ENCODE measurements around the gene RHCG. TPM values are rescaled to one million over a fixed set of nuclear protein-coding genes. Genes with fewer than 3 reads are reported as not detected.

RHCG gene
- total and polyA plus RNA-seq, 2 of the 13 experiments (the other 11 are each of a cell fraction or from before 2014, with no cell fraction given), result not detected

- 0 out of 2 replicates have a peak, but pooled peaks have one; percentile 57 for TF ChIP-seq ZNF235 (CRISPR knock-in tag; IDR thresholded peaks at IDR 0.05; ENCODE audit: borderline replicate concordance)
- 0 out of 2 replicates have a peak, but pooled peaks have one; percentile 27 for TF ChIP-seq ZNF331 (CRISPR knock-in tag; IDR thresholded peaks at IDR 0.05)
- peak; percentile 88 to 94 for TF ChIP-seq HMGXB4 (CRISPR knock-in tag; IDR thresholded peaks at IDR 0.05; ENCODE audit: borderline replicate concordance in 1 of 2, low read depth in 1 of 2)
- peak; percentile 35; the same call in 1 of the 2 replicates for TF ChIP-seq SKIL (CRISPR knock-in tag; IDR thresholded peaks at IDR 0.05; ENCODE audit: borderline replicate concordance)
Observed at GRCh38 chr15:89430530-89431341, 65.6 kb downstream of the RHCG start (continued).

- H3K4me2 ChIP-seq (ENCODE audit: low read depth, low read length), result peak overlapping the region; percentile 86
- DNase-seq (ENCODE audit: low spot score) (no peak), FAIRE-seq (no peak), ATAC-seq (peak; percentile 27)
- H3K9ac ChIP-seq (ENCODE audit: insufficient read depth, low read depth, low read length), result no peak overlapping the region
- peaks cover 0 to 15% of the 10 kb centered on the region in 2 experiments; a peak in 1 of 5 replicates for H3K27me3 ChIP-seq (ENCODE audit: control insufficient read depth in 1 of 2, insufficient read depth in 2 of 2, low read length in 2 of 2)
- intact Hi-C loops (cut with micrococcal nuclease; ENCODE audit: unreplicated experiment), result loop anchor here (1.0 to 2.0 kb wide), 2 partner anchors 13 to 72 kb away; no protein-coding TSS in a partner anchor
- ChIA-PET POLR2A (no interaction called here), CTCF (ENCODE audit: low intra/inter-chr PET ratio, low total read pairs) (interaction anchor here (2.3 to 3.3 kb wide), 2 partner anchors 13 to 71 kb away, joined by 20 to 45 read pairs; no protein-coding TSS in a partner anchor)
- WGBS (ENCODE audit: low lambda C conversion rate), result 23% methylated on average over 2 of the region's 2 CpGs
- H4K20me1 ChIP-seq (ENCODE audit: insufficient read depth, low read length), result no peaks in the 10 kb centered on the region
- H3K27ac ChIP-seq (ENCODE audit: extremely low read length, insufficient read depth, low read length), result no peak overlapping the region
- no peaks in the 10 kb centered on the region for H3K36me3 ChIP-seq (replicated peaks in 1 of 2; ENCODE audit: control insufficient read depth in 1 of 2, insufficient read depth in 2 of 2, low read length in 2 of 2)
- BruUV-seq (replicated peaks), result no TSS peak
- H2AFZ ChIP-seq (ENCODE audit: low read length), result no peak overlapping the region
- in situ Hi-C loops (cut with HindIII; ENCODE audit: extremely low pct_ligation_motif_present, low pct_unique_long_range_greater_than_20kb), result loop anchor here (5.0 kb wide), 1 partner anchor 73 kb away; no protein-coding TSS in a partner anchor
- no peaks in the 10 kb centered on the region for H3K79me2 ChIP-seq (ENCODE audit: insufficient read depth, low read length)
- peaks cover 8% of the 10 kb centered on the region; the same call in 1 of the 2 replicates for H3K4me1 ChIP-seq (ENCODE audit: insufficient read depth, low read length)
- H3K9me3 ChIP-seq (ENCODE audit: low read length), result no peaks in the 10 kb centered on the region
- H3K4me3 ChIP-seq (replicated peaks in 1 of 3; ENCODE audit: insufficient read depth in 1 of 3, low read depth in 2 of 3, low read length in 3 of 3), result peak overlapping the region in 2 of 3 experiments; percentile 32 to 73; a peak in 2 of 6 replicates
- TF ChIP-seq SMARCC2 (IDR thresholded peaks at IDR 0.05), result no peak
- TF ChIP-seq ZNF761 (CRISPR knock-in tag; conservative IDR thresholded peaks at IDR 0.05), result no peak
- TF ChIP-seq ZNF280D (CRISPR knock-in tag; IDR thresholded peaks at IDR 0.05), result no peak
- TF ChIP-seq ADNP (CRISPR knock-in tag; IDR thresholded peaks at IDR 0.05), result no peak
- TF ChIP-seq TCF7 (IDR thresholded peaks at IDR 0.05; ENCODE audit: low read depth), result no peak
- TF ChIP-seq IRF9 (CRISPR knock-in tag; IDR thresholded peaks at IDR 0.05; ENCODE audit: borderline replicate concordance), result no peak
- TF ChIP-seq CENPBD1 (CRISPR knock-in tag; IDR thresholded peaks at IDR 0.05; ENCODE audit: borderline replicate concordance, low read depth), result no peak
Observed at GRCh38 chr15:89429986-89430385, 66.4 kb downstream of the RHCG start.
